IMR-90 (cell line): ENCODE results near the gene SPIN1. TPM values are rescaled to one million over a fixed set of nuclear protein-coding genes. Genes with fewer than 3 reads are reported as not detected.

Experiments
- ATAC-seq: fragments of 200-7000 bp; cut with Tn5 transposase; 2 replicates; pipeline ENCODE4 v1.9.1; 2020; ENCODE audit warnings: low read depth, mild to moderate bottlenecking, moderate library complexity
- BruUV-seq: library from RNA; stranded (reverse); fragments of 400-500 nt; replicated peaks from 2 replicates; lab custom pipeline; 2021; lab: Mats Ljungman, UMichigan
- CTCF ChIA-PET: fragments of 300-600 bp; formaldehyde crosslinking; extraction: SDS; loops from one replicate; lab custom pipeline; 2021; ENCODE audit warnings: antibody characterized with exemption; lab: Yijun Ruan, JAX
- POLR2A ChIA-PET: fragments of 300-600 bp; sonication (Branson Sonifier 250); formaldehyde crosslinking; loops from one replicate; lab custom pipeline; 2022; ENCODE audit warnings: antibody characterized with exemption; ENCODE audit not compliant: unreplicated experiment; lab: Charles Lee
- DNase-seq: peaks from one replicate; pipeline ENCODE4 v3.0.0; 2013
- H2AFZ ChIP-seq: replicated peaks from 2 replicates; pipeline ENCODE3; 2013; ENCODE audit warnings: low read length, mild to moderate bottlenecking; ENCODE audit not compliant: poor library complexity
- H2AK5ac ChIP-seq: 2 replicates; pipeline ENCODE4 v1.6.1; 2013; ENCODE audit warnings: low read depth, low read length, inconsistent platforms
- H2AK9ac ChIP-seq: replicated peaks from 2 replicates; pipeline ENCODE3; 2013; ENCODE audit warnings: mild to moderate bottlenecking, low read depth, low read length, moderate library complexity; ENCODE audit not compliant: poor library complexity
- H2BK120ac ChIP-seq: 2 replicates; pipeline ENCODE4 v1.6.1; 2013; ENCODE audit warnings: low read depth, low read length, inconsistent platforms
- H2BK15ac ChIP-seq: 3 replicates; pipeline ENCODE4 v1.6.1; 2013; ENCODE audit warnings: low read depth, low read length, inconsistent platforms
- H2BK20ac ChIP-seq: 2 replicates; pipeline ENCODE4 v1.6.1; 2013; ENCODE audit warnings: low read depth, mild to moderate bottlenecking, inconsistent platforms, low read length, moderate library complexity
- H2BK5ac ChIP-seq: 2 replicates; pipeline ENCODE4 v1.6.1; 2013; ENCODE audit warnings: mild to moderate bottlenecking, low read depth, low read length, inconsistent platforms; ENCODE audit not compliant: poor library complexity, severe bottlenecking
- H3K14ac ChIP-seq: replicated peaks from 2 replicates; pipeline ENCODE4 v1.6.1; 2013; ENCODE audit warnings: low read depth, low read length, inconsistent platforms
- H3K18ac ChIP-seq: 2 replicates; pipeline ENCODE4 v1.6.1; 2013; ENCODE audit warnings: low read depth, low read length, control low read depth
- H3K23ac ChIP-seq: 2 replicates; pipeline ENCODE4 v1.6.1; 2013; ENCODE audit warnings: low read depth, low read length, inconsistent platforms
- H3K27ac ChIP-seq: 2 replicates; pipeline ENCODE4 v1.5.1; 2013; ENCODE audit warnings: mild to moderate bottlenecking, control low read depth, low read length; ENCODE audit not compliant: insufficient read depth
- H3K27me3 ChIP-seq: 2 replicates; pipeline ENCODE4 v1.6.1; 2013; ENCODE audit warnings: low read length; ENCODE audit not compliant: control insufficient read depth, insufficient read depth
- H3K36me3 ChIP-seq: 2 replicates; pipeline ENCODE4 v1.6.1; 2013; ENCODE audit warnings: low read length, mixed read lengths; ENCODE audit not compliant: control insufficient read depth, insufficient read depth
- H3K4ac ChIP-seq: 2 replicates; pipeline ENCODE4 v1.6.1; 2013; ENCODE audit warnings: low read depth, low read length, inconsistent platforms
- H3K4me1 ChIP-seq: 2 replicates; pipeline ENCODE4 v1.6.1; 2013; ENCODE audit warnings: low read length, mixed read lengths; ENCODE audit not compliant: control insufficient read depth, insufficient read depth
- H3K4me2 ChIP-seq: 2 replicates; pipeline ENCODE4 v1.6.1; 2013; ENCODE audit warnings: low read depth, mild to moderate bottlenecking, control low read depth, low read length, moderate library complexity
- H3K4me3 ChIP-seq: 2 replicates; pipeline ENCODE4 v1.5.1; 2013; ENCODE audit warnings: low read depth, mild to moderate bottlenecking, control low read depth, low read length, moderate library complexity; ENCODE audit not compliant: insufficient read depth
- H3K56ac ChIP-seq: 2 replicates; pipeline ENCODE4 v1.6.1; 2013; ENCODE audit warnings: low read length, inconsistent platforms; ENCODE audit not compliant: insufficient read depth; ENCODE audit errors: extremely low read depth
- H3K79me1 ChIP-seq, 2 experiments: 2 replicates each; pipeline ENCODE4 v1.6.1; 2013; ENCODE audit warnings: low read length in 2 of 2, inconsistent platforms in 1 of 2, low read depth in 1 of 2
- H3K9ac ChIP-seq: 2 replicates; pipeline ENCODE4 v1.6.1; 2013; ENCODE audit warnings: low read depth, low read length, control low read depth
- H3K9me1 ChIP-seq: 2 replicates; pipeline ENCODE4 v1.6.1; 2013; ENCODE audit warnings: low read length, inconsistent platforms; ENCODE audit not compliant: insufficient read depth
- H3K9me3 ChIP-seq: 2 replicates; pipeline ENCODE4 v1.6.1; 2013; ENCODE audit warnings: low read length; ENCODE audit not compliant: control insufficient read depth, insufficient read depth
- H4K20me1 ChIP-seq: 2 replicates; pipeline ENCODE4 v1.6.1; 2013; ENCODE audit warnings: low read length, inconsistent platforms; ENCODE audit not compliant: insufficient read depth
- H4K5ac ChIP-seq: 2 replicates; pipeline ENCODE4 v1.6.1; 2013; ENCODE audit warnings: mild to moderate bottlenecking, low read depth, low read length, control low read depth
- H4K8ac ChIP-seq, 2 experiments: 2 replicates each; pipeline ENCODE4 v1.6.1; 2013; ENCODE audit warnings: low read depth in 2 of 2, low read length in 2 of 2, control low read depth in 1 of 2, inconsistent platforms in 1 of 2
- H4K91ac ChIP-seq: 2 replicates; pipeline ENCODE4 v1.6.1; 2013; ENCODE audit warnings: low read depth, low read length, inconsistent platforms; ENCODE audit not compliant: insufficient read depth
- BHLHE40 ChIP-seq: fragments of 150-350 bp; IDR thresholded peaks from 2 replicates; pipeline ENCODE4 v1.6.1; 2016; ENCODE audit warnings: mild to moderate bottlenecking, low read depth, low read length
- CEBPB ChIP-seq: IDR thresholded peaks from 2 replicates; pipeline ENCODE4 v1.6.1; 2012; ENCODE audit warnings: low read depth, low read length, improper control_type of control experiment
- CHD1 ChIP-seq: IDR thresholded peaks from 2 replicates; pipeline ENCODE4 v1.6.1; 2012; ENCODE audit warnings: low read depth, low read length, improper control_type of control experiment
- FOS ChIP-seq: fragments of 150-350 bp; IDR thresholded peaks from 2 replicates; pipeline ENCODE4 v1.6.1; 2016; ENCODE audit warnings: low read depth, low read length
- MAFK ChIP-seq: IDR thresholded peaks from 2 replicates; pipeline ENCODE4 v1.6.1; 2012; ENCODE audit warnings: low read depth, low read length, improper control_type of control experiment
- MAZ ChIP-seq: IDR thresholded peaks from 2 replicates; pipeline ENCODE4 v1.6.1; 2012; ENCODE audit warnings: low read depth, mild to moderate bottlenecking, low read length, improper control_type of control experiment, moderate library complexity, borderline replicate concordance
- MXI1 ChIP-seq: IDR thresholded peaks from 2 replicates; pipeline ENCODE4 v1.6.1; 2012; ENCODE audit warnings: low read depth, mild to moderate bottlenecking, low read length, moderate library complexity, borderline replicate concordance
- NFE2L2 ChIP-seq: fragments of 150-350 bp; IDR thresholded peaks from 2 replicates; pipeline ENCODE4 v1.6.1; 2016; ENCODE audit warnings: low read depth, mild to moderate bottlenecking, low read length
- POLR2A ChIP-seq: IDR thresholded peaks from 2 replicates; pipeline ENCODE4 v1.6.1; 2012; ENCODE audit warnings: mild to moderate bottlenecking, low read depth, low read length
- RAD21 ChIP-seq: IDR thresholded peaks from 2 replicates; pipeline ENCODE4 v1.6.1; 2012; ENCODE audit warnings: low read length, improper control_type of control experiment
- RCOR1 ChIP-seq: IDR thresholded peaks from 2 replicates; pipeline ENCODE4 v1.6.1; 2012; ENCODE audit warnings: mild to moderate bottlenecking, low read length, improper control_type of control experiment; ENCODE audit not compliant: insufficient replicate concordance
- RFX5 ChIP-seq: IDR thresholded peaks from 2 replicates; pipeline ENCODE4 v1.8.0; 2012; ENCODE audit warnings: low read depth, mild to moderate bottlenecking, low read length, moderate library complexity
- SMC3 ChIP-seq: fragments of 150-350 bp; IDR thresholded peaks from 2 replicates; pipeline ENCODE4 v1.6.1; 2016; ENCODE audit warnings: low read depth, mild to moderate bottlenecking, antibody characterized with exemption, low read length, moderate library complexity
- WGBS, 2 experiments: methylation state at CpG; one replicate each; pipeline versions ENCODE4 v1.1.5 to v1.1.7; 2013; ENCODE audit warnings: missing lambda C conversion rate in 2 of 2; ENCODE audit not compliant: insufficient read length in 1 of 2; ENCODE audit errors: extremely low coverage in 2 of 2; 5-methylcytosine and 5-hydroxymethylcytosine counted together
- dilution Hi-C: fragments of 300-500 bp; cut with HindIII; formaldehyde crosslinking; loops from one replicate; pipeline ENCODE4 v1.14.3; 2018; ENCODE audit warnings: low sequenced_read_pairs; ENCODE audit not compliant: unreplicated experiment
- in situ Hi-C: fragments of 300-500 bp; cut with MboI; formaldehyde crosslinking; loops from 3 replicates; pipeline ENCODE4 v1.14.3; 2019; ENCODE audit warnings: low sequenced_read_pairs, inconsistent platforms, mixed read lengths
- intact Hi-C: fragments of 100-400 bp; cut with micrococcal nuclease; formaldehyde crosslinking; loops from 2 replicates; pipeline ENCODE4 v1.10.0; 2022
- polyA plus RNA-seq, 3 experiments: library from polyadenylated mRNA; depleted of rRNA; stranded (reverse); fragments of >200 nt; gene quantifications; 2 replicates each; pipeline ENCODE4 v1.2.3, GENCODE V29; 2012; ENCODE audit warnings: low replicate concordance in 1 of 3
- total RNA-seq: library from RNA; depleted of rRNA; stranded (reverse); fragments of >200 nt; gene quantifications from 2 replicates; pipeline ENCODE4 v1.2.3, GENCODE V29; 2012
- TF ChIP-seq, protein P1 (sequence below): fragments of 150-350 bp; IDR thresholded peaks from 2 replicates; pipeline ENCODE4 v1.6.1; 2017; ENCODE audit warnings: mild to moderate bottlenecking, antibody characterized with exemption, low read length, low read depth
- TF ChIP-seq, protein P2 (sequence below): fragments of 150-350 bp; IDR thresholded peaks from 2 replicates; pipeline ENCODE4 v1.6.1; 2016; ENCODE audit warnings: low read depth, mild to moderate bottlenecking, low read length, moderate library complexity, borderline replicate concordance
- TF ChIP-seq, protein P3 (sequence below): conservative IDR thresholded peaks from 2 replicates; pipeline ENCODE4 v1.5.1; 2012; ENCODE audit warnings: mild to moderate bottlenecking, low read depth, low read length, improper control_type of control experiment

SPIN1 gene
- total and polyA plus RNA-seq, 2 of the 4 experiments (the other 2 are of a cell fraction) = 63.3 to 141 TPM

DNA sequence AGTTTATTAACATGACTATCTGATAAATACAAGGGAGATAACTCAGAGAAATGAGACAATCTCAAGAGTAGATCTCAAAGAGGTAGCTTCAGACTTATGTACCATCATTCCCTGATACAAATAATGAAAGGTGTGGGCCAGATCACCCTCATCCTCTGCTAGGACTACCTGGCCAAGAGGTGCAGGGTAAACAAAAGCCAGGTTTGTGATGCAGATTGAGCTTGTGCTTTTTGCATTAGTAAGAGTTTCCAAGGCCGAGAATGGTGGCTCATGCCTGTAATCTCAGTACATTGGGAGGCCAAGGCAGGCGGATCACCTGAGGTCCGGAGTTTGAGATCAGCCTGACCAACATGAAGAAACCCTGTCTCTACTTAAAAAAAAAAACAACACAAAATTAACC is 8.9 kb upstream of the SPIN1 start:
- POLR2A ChIA-PET = no interaction called here

More for the DNA sequence above, 8.9 kb upstream of the SPIN1 start:
- no peak overlapping the region for H3K14ac ChIP-seq
- TF ChIP-seq, protein P1, sequence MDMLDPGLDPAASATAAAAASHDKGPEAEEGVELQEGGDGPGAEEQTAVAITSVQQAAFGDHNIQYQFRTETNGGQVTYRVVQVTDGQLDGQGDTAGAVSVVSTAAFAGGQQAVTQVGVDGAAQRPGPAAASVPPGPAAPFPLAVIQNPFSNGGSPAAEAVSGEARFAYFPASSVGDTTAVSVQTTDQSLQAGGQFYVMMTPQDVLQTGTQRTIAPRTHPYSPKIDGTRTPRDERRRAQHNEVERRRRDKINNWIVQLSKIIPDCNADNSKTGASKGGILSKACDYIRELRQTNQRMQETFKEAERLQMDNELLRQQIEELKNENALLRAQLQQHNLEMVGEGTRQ = no peak
- TF ChIP-seq SMC3 = no peak
- no peak for TF ChIP-seq RFX5
- TF ChIP-seq RAD21 = no peak
- no peak for TF ChIP-seq FOS
- TF ChIP-seq, protein P2, sequence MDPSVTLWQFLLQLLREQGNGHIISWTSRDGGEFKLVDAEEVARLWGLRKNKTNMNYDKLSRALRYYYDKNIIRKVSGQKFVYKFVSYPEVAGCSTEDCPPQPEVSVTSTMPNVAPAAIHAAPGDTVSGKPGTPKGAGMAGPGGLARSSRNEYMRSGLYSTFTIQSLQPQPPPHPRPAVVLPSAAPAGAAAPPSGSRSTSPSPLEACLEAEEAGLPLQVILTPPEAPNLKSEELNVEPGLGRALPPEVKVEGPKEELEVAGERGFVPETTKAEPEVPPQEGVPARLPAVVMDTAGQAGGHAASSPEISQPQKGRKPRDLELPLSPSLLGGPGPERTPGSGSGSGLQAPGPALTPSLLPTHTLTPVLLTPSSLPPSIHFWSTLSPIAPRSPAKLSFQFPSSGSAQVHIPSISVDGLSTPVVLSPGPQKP = no peak
- TF ChIP-seq RCOR1 = no peak
- no peak for TF ChIP-seq CEBPB
- no peak for TF ChIP-seq MXI1
- no peak for TF ChIP-seq NFE2L2
- no peak for TF ChIP-seq MAZ
- TF ChIP-seq, protein P3, sequence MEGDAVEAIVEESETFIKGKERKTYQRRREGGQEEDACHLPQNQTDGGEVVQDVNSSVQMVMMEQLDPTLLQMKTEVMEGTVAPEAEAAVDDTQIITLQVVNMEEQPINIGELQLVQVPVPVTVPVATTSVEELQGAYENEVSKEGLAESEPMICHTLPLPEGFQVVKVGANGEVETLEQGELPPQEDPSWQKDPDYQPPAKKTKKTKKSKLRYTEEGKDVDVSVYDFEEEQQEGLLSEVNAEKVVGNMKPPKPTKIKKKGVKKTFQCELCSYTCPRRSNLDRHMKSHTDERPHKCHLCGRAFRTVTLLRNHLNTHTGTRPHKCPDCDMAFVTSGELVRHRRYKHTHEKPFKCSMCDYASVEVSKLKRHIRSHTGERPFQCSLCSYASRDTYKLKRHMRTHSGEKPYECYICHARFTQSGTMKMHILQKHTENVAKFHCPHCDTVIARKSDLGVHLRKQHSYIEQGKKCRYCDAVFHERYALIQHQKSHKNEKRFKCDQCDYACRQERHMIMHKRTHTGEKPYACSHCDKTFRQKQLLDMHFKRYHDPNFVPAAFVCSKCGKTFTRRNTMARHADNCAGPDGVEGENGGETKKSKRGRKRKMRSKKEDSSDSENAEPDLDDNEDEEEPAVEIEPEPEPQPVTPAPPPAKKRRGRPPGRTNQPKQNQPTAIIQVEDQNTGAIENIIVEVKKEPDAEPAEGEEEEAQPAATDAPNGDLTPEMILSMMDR = no peak
- TF ChIP-seq CHD1 = no peak
- no peak for TF ChIP-seq MAFK
- TF ChIP-seq POLR2A = no peak
- TF ChIP-seq BHLHE40 = no peak
- H3K4me1 ChIP-seq = no peaks in the 10 kb centered on the region
- dilution Hi-C loops = no loop called here
- no peak overlapping the region for H3K18ac ChIP-seq
- H3K36me3 ChIP-seq = no peaks in the 10 kb centered on the region
- H3K9me3 ChIP-seq = 0 out of 2 replicates have a peak, but pooled peaks cover 2% of the 10 kb centered on the region
- H2BK20ac ChIP-seq = no peak overlapping the region
- no peak overlapping the region for H3K4me2 ChIP-seq
- no peak overlapping the region for H3K23ac ChIP-seq
- no TSS peak for BruUV-seq
- H3K4ac ChIP-seq = no peak overlapping the region
- no peak overlapping the region for H3K9ac ChIP-seq
- H2BK15ac ChIP-seq = no peak overlapping the region
- no peak overlapping the region for H2AK9ac ChIP-seq
- no peaks in the 10 kb centered on the region for H3K9me1 ChIP-seq
- H2BK120ac ChIP-seq = no peak overlapping the region
- H4K91ac ChIP-seq = no peak overlapping the region
- H3K27me3 ChIP-seq = no peaks in the 10 kb centered on the region
- H2AFZ ChIP-seq = no peak overlapping the region
- in situ Hi-C loops = no loop called here
- no peaks in the 10 kb centered on the region for H3K79me1 ChIP-seq
- CTCF ChIA-PET = interaction anchor here (0.6 kb wide), 1 partner anchor 320 kb away, joined by 4 read pairs; no protein-coding TSS in a partner anchor
- no peak overlapping the region for H4K5ac ChIP-seq
- H2BK5ac ChIP-seq = no peak overlapping the region
- no peak overlapping the region for H3K27ac ChIP-seq
- intact Hi-C loops = no loop called here
- DNase-seq (no peak), ATAC-seq (no peak)
- no CpG with 5 or more reads among the region's 3 CpGs for WGBS, 2 experiments
- no peak overlapping the region for H3K4me3 ChIP-seq
- no peaks in the 10 kb centered on the region for H4K20me1 ChIP-seq
- H3K56ac ChIP-seq = no peak overlapping the region
- no peak overlapping the region for H2AK5ac ChIP-seq
- no peak overlapping the region for H4K8ac ChIP-seq
